ENCODE measurements around the gene IL1R1. TPM values are rescaled to one million over a fixed set of nuclear protein-coding genes. Genes with fewer than 3 reads are reported as not detected.
"Not testable (repeated sequence)": the region's sequence is repeated elsewhere in the genome, so short reads cannot be mapped to it uniquely, and the experiment has no call there.

The IL1R1 gene, protein sequence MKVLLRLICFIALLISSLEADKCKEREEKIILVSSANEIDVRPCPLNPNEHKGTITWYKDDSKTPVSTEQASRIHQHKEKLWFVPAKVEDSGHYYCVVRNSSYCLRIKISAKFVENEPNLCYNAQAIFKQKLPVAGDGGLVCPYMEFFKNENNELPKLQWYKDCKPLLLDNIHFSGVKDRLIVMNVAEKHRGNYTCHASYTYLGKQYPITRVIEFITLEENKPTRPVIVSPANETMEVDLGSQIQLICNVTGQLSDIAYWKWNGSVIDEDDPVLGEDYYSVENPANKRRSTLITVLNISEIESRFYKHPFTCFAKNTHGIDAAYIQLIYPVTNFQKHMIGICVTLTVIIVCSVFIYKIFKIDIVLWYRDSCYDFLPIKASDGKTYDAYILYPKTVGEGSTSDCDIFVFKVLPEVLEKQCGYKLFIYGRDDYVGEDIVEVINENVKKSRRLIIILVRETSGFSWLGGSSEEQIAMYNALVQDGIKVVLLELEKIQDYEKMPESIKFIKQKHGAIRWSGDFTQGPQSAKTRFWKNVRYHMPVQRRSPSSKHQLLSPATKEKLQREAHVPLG
- 10 to 100 TPM in 9 of 10 donors, 1 to 10 TPM in 1; 8.8 to 14.8 (median 12.2) TPM for polyA plus RNA-seq (ENCODE audit: insufficient read length in 10 of 10)
- long read RNA-seq, donor 1, full-length matches to known transcripts = 2 of 2 reads
- long read RNA-seq, donor 1, partial matches to known transcripts = 0 of 2 reads
- long read RNA-seq, donor 1, other reads (novel, unspliced or antisense) = 0 of 2 reads
- long read RNA-seq, donor 2, full-length matches to known transcripts = 1 of 1 reads
- long read RNA-seq, donor 2, partial matches to known transcripts = 0 of 1 reads
- long read RNA-seq, donor 2, other reads (novel, unspliced or antisense) = 0 of 1 reads
- long read RNA-seq, donor 3 = 0 reads
- long read RNA-seq, donor 4, full-length matches to known transcripts = 2 of 2 reads
- long read RNA-seq, donor 4, partial matches to known transcripts = 0 of 2 reads
- long read RNA-seq, donor 4, other reads (novel, unspliced or antisense) = 0 of 2 reads
- long read RNA-seq, donor 5, full-length matches to known transcripts = 1 of 8 reads
- long read RNA-seq, donor 5, partial matches to known transcripts = 7 of 8 reads
- long read RNA-seq, donor 5, other reads (novel, unspliced or antisense) = 0 of 8 reads
- long read RNA-seq, donor 6, full-length matches to known transcripts = 2 of 2 reads
- long read RNA-seq, donor 6, partial matches to known transcripts = 0 of 2 reads
- long read RNA-seq, donor 6, other reads (novel, unspliced or antisense) = 0 of 2 reads
- long read RNA-seq, donor 7, full-length matches to known transcripts = 1 of 1 reads
- long read RNA-seq, donor 7, partial matches to known transcripts = 0 of 1 reads
- long read RNA-seq, donor 7, other reads (novel, unspliced or antisense) = 0 of 1 reads
- long read RNA-seq, donor 8, full-length matches to known transcripts = 1 of 1 reads
- long read RNA-seq, donor 8, partial matches to known transcripts = 0 of 1 reads
- long read RNA-seq, donor 8, other reads (novel, unspliced or antisense) = 0 of 1 reads
- long read RNA-seq, donor 9 = 0 reads

GRCh38 chr2:102141970-102142828 lies at the start of gene IL1R1:
IL1R1 (plus strand) TSS chr2:102142746; CDS start chr2:102157725, 14,979 bp downstream.
- DNase-seq = peak; percentile 72 to 94 (median 88)

DNA sequence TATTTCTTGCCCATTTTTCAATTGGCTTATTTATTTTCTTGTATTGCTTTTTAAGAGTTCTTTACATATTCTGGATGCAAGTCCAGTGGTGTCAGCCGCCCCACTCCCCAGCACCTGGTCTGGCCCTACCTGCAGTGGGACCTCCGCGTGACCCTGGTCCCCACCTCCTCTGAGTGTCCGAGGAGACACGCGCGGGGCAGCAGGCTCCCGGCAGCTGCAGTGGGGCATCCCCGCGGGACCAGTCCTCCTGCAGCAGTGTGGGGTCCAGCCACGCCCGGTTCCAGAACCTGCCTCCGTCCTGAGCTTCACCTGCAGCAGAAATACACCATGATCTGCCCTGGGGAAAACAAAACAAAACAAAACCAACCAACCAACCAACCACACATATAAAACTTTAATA lies 48.9 kb upstream of the IL1R1 start:
- DNase-seq = no peak

GRCh38 chr2:102094917-102095316 lies 47.6 kb upstream of the IL1R1 start:
- DNase-seq = peak in 1 of 3 donors; percentile 82

DNA sequence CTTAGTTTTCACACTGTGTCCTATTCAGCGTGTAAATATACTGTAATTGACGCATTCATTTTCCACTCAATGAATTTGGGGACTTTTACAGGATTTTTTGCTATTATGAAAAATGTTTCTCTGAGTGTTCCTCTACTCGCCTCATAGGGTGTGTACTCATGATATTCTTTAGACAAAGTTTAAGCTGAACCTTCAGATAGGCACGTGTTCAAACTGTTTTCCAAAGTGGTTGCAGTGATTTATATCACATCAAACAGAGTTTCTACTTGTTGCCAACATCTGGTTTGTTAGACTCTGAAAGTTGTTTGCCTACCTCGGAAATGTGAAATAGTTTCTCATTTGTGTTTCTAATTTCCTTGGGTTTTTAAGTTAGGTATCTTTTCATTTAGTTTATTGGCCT lies 46.4 kb upstream of the IL1R1 start:
- no peak for DNase-seq

DNA sequence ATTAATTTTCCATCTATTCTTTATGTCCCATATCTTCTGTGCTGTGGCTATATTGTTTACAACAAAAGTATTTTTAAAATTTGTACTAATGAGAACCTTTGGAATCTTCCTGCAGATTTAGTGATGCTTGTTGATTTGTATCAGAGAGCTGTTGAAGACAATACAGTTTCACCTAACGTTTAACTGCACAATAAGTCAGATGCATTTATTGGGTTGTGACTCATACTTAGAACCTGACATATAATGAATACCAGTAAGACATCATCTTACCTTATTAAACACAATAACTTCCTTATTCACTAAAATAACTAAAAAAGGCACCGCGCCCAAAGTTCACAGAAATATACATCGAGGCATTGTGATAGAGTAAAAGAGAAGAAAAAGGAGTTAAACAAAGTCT lies 43.8 kb upstream of the IL1R1 start:
- no peak for DNase-seq

DNA sequence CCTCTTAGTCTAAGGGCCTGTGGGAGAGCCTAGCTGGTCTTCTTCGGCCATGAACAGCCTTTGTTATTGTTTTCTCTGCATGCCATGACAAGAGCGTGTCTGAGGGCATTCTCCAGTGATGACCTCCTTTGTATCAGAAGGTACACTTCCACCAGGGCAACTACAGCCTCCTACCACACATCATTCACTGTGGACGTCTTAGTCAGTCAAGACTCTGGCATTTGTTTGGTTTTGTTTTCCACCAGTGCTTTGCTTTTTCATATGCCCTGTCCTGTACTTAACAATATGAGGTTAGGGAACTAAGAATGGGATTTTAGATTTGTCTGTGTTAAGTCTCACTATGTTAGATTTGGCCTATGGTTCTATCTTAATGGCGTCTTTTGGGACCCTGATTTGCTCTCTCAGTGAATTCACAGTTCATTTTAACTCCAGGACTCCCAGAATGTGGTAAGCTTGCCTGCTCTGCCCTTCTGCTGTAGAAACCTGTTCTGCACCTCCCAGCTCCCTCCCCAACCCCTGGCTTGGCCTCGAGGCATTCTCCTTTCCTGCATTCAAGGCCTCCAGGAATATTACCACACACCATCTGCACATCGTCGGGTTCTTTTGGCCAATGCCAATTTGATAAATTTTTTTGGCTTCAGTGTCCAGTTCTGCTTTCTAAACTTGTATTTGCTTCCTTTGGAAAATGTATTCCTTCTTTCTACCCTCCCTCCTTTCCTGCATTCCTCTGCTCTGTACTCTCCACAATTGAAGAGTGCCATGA lies 42.8 kb upstream of the IL1R1 start:
- no peak for DNase-seq

- peak in 1 of 3 donors; percentile 60 for DNase-seq
Observed at GRCh38 chr2:102100371-102101096, 42.0 kb upstream of the IL1R1 start.

GRCh38 chr2:102101097-102101848 lies 41.3 kb upstream of the IL1R1 start:
- DNase-seq = no peak

DNA sequence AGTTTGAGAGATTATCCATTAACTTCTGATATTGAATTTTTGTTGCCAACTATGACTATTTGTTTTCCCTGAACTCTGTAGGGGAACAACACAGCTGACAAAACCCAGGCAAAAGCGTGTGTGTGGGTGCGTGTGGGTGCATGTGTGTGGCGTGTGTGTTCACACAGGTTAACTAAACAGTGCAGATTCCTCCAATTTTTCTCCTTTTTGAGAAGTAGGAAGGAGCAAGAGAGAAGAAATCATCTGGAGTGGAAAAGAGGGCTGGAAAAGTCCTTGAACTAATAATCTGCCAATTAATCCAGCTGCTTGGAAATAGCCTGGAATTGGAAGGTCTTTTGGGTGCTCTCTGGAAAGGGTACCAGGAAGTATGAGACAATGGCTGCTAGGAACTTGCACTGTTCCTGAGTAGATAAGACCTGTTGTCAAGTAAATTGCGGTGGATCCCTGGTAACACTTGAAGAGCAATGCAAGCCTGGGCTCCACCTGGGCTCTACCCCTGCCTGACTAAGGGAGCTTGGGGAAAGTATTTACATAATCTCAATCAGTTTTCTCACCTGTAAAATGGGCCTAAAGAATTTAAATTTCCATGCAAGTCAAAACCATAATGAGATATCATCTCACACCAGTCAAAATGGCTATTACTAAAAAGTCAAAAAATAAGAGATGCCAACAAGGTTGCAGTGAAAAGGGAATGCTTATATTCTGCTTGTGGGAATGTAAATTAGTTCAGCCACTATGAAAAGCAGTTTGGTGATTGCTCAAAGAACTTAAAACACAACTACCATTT lies 40.5 kb upstream of the IL1R1 start:
- DNase-seq = peak in 1 of 3 donors; percentile 62

DNA sequence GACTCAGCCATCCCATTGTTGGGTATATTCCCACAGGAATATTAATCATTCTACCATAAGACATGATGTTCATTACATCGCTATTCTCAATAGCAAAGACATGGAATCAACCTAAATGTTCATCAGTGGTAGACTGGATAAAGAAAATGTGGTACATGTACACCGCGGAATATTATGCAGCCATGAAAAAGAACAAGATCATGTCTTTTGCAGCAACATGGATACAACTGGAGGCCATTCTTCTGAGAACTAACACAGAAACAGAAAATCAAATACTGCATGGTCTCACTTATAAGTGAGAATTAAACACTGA lies 40.0 kb upstream of the IL1R1 start:
- not testable (repeated sequence) for DNase-seq

DNA sequence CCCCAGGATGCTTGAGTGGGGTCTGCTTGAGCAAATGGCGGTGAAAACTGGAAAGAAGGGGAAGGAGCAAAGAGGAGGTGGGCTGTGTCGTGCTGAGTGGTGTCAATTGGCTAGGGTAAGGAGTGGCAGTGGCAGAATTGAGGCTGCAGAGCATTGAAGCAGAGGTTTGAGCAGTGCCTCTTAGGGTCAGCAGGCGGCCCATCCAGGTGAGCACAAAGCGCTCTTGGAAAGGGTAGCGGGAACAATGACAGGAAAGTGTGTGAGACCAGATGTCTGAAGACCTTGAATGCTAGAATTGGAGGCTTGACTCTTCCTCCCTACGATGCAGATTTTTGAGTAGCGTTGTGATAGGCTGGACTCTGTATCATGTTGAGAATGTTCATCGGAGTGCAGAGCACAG lies 39.3 kb upstream of the IL1R1 start:
- no peak for DNase-seq

- DNase-seq = peak in 2 of 3 donors; percentile 70 to 84
Observed at GRCh38 chr2:102103992-102104871, 38.3 kb upstream of the IL1R1 start.

GRCh38 chr2:102106133-102106556 lies 36.4 kb upstream of the IL1R1 start:
- DNase-seq = no peak

DNA sequence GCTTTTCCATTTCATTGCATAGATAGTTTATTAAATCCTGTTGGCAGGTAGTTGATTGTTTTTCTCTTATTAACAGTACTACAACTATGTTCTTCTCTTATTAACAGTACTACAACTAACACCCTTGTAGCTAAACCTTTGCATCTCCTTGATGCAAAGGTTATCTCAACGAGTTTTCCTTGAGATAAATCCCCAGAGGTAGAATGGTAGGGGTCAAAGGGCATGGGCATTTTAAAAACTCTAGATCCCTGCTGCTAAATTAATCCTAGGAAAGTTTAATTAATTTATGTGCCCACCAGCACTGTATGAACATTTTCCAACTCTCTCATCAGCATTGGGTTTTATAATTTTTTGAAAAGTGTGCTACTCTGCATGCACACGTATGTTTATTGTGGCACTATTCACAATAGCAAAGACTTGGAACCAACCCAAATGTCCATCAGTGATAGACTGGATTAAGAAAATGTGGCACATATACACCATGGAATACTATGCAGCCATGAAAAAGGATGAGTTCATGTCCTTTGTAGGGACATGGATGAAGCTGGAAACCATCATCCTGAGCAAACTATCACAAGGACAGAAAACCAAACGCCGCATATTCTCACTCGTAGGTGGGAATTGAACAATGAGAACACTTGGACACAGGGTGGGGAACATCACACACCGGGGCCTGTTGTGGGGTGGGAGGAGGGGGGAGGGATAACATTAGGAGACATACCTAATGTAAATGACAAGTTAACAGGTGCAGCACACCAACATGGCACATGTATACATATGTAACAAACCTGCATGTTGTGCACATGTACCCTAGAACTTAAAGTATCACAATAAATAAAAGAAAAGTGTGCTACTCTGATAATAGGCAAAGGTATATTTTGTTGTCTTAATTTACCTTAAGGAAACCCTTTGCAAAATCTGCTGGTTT lies 35.5 kb upstream of the IL1R1 start:
- not testable (repeated sequence) for DNase-seq

DNA sequence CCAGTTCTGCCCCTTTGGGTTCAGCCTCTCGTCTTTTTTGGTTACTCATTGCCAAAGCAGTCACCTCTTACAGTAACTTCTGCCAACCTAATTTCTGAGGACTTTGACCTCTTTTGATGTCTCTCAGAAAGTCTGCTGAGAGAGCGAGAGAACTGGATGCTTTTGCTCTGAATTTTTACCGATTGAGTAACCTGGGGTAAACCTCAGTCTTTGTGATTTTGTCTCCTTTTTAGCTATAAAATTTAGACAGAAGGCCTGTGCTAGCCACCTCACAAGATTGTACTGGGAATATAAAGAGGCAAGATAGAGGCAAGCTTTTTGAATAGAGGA lies 34.8 kb upstream of the IL1R1 start:
- no peak for DNase-seq
